Measurements from ENCODE around the gene CCNG1.

DNA sequence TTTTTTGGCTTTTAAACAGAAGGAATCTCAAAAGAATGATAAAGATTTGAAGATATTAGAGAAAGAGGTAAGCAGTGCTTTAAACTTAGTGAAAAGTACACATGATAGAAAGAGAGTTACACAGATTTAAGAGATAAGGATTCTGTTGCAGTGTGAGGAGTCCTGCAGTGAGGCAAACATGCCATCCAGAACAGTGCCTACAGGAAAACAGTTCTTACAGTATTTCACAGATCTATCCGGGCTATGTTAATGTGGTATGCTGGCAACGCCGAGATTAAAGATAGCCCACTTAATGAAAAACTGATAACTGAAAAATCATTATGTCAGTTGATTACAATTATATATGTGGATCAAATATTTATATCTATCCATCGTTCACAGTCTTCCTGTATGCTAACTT, 30.3 kb downstream of the CCNG1 start:
- no peak for TF ChIP-seq CTCF (optimal IDR thresholded peaks at IDR 0.05 in 1 of 3, IDR thresholded peaks at IDR 0.05 in 1 of 3, conservative IDR thresholded peaks at IDR 0.05 in 1 of 3; ENCODE audit: extremely low read depth in 1 of 3, insufficient read depth in 2 of 3, low read length in 3 of 3)
- TF ChIP-seq EZH2 (IDR thresholded peaks at IDR 0.05; ENCODE audit: low read length) = no peak

All from keratinocyte (primary cell).